GM23338 (cell line): ENCODE measurements around the gene DNAJC15.

Source experiments
- CREB1 ChIP-seq: fragments of 250-450 bp; sonication (Bioruptor Pico); IDR thresholded peaks from 2 replicates; pipeline ENCODE4 v1.5.0; 2020; ENCODE audit warnings: low read depth, mild to moderate bottlenecking, moderate library complexity
- CTCF ChIP-seq, 2 experiments: fragments of 200-600 bp in 1 of 2; sonication (generic) in 1 of 2; conservative IDR thresholded peaks; 2 replicates each; pipeline versions ENCODE4 v1.5.1 to v1.6.1; 2016 to 2017; ENCODE audit warnings: antibody characterized with exemption in 2 of 2, low read depth in 2 of 2, mild to moderate bottlenecking in 2 of 2, moderate library complexity in 1 of 2
- ETS1 ChIP-seq: IDR thresholded peaks from 2 replicates; pipeline ENCODE4 v1.6.1; 2016; ENCODE audit warnings: antibody characterized with exemption
- EZH2 ChIP-seq: fragments of 200-600 bp; sonication (generic); IDR thresholded peaks from one replicate; pipeline ENCODE4 v1.8.0; 2017; ENCODE audit warnings: antibody characterized with exemption, mild to moderate bottlenecking, low read depth; ENCODE audit not compliant: unreplicated experiment
- EZH2phosphoT487 ChIP-seq: fragments of 200-600 bp; sonication (generic); IDR thresholded peaks from one replicate; pipeline ENCODE4 v1.8.1; 2018; ENCODE audit warnings: antibody characterized with exemption; ENCODE audit not compliant: unreplicated experiment
- JUNB ChIP-seq: IDR thresholded peaks from one replicate; pipeline ENCODE4 v1.6.1; 2016; ENCODE audit warnings: antibody characterized with exemption; ENCODE audit not compliant: unreplicated experiment
- POLR2AphosphoS5 ChIP-seq: IDR thresholded peaks from 2 replicates; pipeline ENCODE4 v1.6.1; 2016; ENCODE audit warnings: antibody characterized with exemption, low read depth
- REST ChIP-seq: IDR thresholded peaks from one replicate; pipeline ENCODE4 v1.6.1; 2018; ENCODE audit warnings: antibody characterized with exemption; ENCODE audit not compliant: unreplicated experiment
- STAT1 ChIP-seq: IDR thresholded peaks from one replicate; pipeline ENCODE4 v1.6.1; 2016; ENCODE audit warnings: antibody characterized with exemption; ENCODE audit not compliant: unreplicated experiment
- ZNF114 ChIP-seq: fragments of 250-450 bp; sonication (Bioruptor Pico); IDR thresholded peaks from 2 replicates; pipeline ENCODE4 v1.5.0; 2020; ENCODE audit warnings: mild to moderate bottlenecking, moderate library complexity
- ZNF331 ChIP-seq: fragments of 250-450 bp; sonication (Bioruptor Pico); IDR thresholded peaks from 2 replicates; pipeline ENCODE4 v1.5.0; 2020; ENCODE audit warnings: low read depth, mild to moderate bottlenecking, moderate library complexity

GRCh38 chr13:42985312-42986175 is 37.8 kb upstream of the DNAJC15 start:
- no peak for TF ChIP-seq CTCF (conservative IDR thresholded peaks at IDR 0.05; ENCODE audit: low read depth in 2 of 2)
- no peak for TF ChIP-seq EZH2
- TF ChIP-seq EZH2phosphoT487, result no peak
- no peak for TF ChIP-seq REST
- no peak for TF ChIP-seq POLR2AphosphoS5
- TF ChIP-seq ZNF114 (CRISPR knock-in tag), result no peak
- TF ChIP-seq CREB1 (CRISPR knock-in tag), result no peak
- no peak for TF ChIP-seq ZNF331
- TF ChIP-seq JUNB, result no peak
- TF ChIP-seq STAT1, result no peak
- TF ChIP-seq ETS1, result no peak
